IMR-90 (cell line): ENCODE results near the gene HSD17B7.

Source experiments
- BHLHE40 ChIP-seq: fragments of 150-350 bp; IDR thresholded peaks from 2 replicates; pipeline ENCODE4 v1.6.1; 2016; ENCODE audit warnings: mild to moderate bottlenecking, low read depth, low read length
- CEBPB ChIP-seq: IDR thresholded peaks from 2 replicates; pipeline ENCODE4 v1.6.1; 2012; ENCODE audit warnings: low read depth, low read length, improper control_type of control experiment
- CHD1 ChIP-seq: IDR thresholded peaks from 2 replicates; pipeline ENCODE4 v1.6.1; 2012; ENCODE audit warnings: low read depth, low read length, improper control_type of control experiment
- CTCF ChIP-seq: conservative IDR thresholded peaks from 2 replicates; pipeline ENCODE4 v1.5.1; 2012; ENCODE audit warnings: mild to moderate bottlenecking, low read depth, low read length, improper control_type of control experiment
- POLR2A ChIP-seq: IDR thresholded peaks from 2 replicates; pipeline ENCODE4 v1.6.1; 2012; ENCODE audit warnings: mild to moderate bottlenecking, low read depth, low read length
- RAD21 ChIP-seq: IDR thresholded peaks from 2 replicates; pipeline ENCODE4 v1.6.1; 2012; ENCODE audit warnings: low read length, improper control_type of control experiment
- RCOR1 ChIP-seq: IDR thresholded peaks from 2 replicates; pipeline ENCODE4 v1.6.1; 2012; ENCODE audit warnings: mild to moderate bottlenecking, low read length, improper control_type of control experiment; ENCODE audit not compliant: insufficient replicate concordance
- RFX5 ChIP-seq: IDR thresholded peaks from 2 replicates; pipeline ENCODE4 v1.8.0; 2012; ENCODE audit warnings: low read depth, mild to moderate bottlenecking, low read length, moderate library complexity
- SMC3 ChIP-seq: fragments of 150-350 bp; IDR thresholded peaks from 2 replicates; pipeline ENCODE4 v1.6.1; 2016; ENCODE audit warnings: low read depth, mild to moderate bottlenecking, antibody characterized with exemption, low read length, moderate library complexity

DNA sequence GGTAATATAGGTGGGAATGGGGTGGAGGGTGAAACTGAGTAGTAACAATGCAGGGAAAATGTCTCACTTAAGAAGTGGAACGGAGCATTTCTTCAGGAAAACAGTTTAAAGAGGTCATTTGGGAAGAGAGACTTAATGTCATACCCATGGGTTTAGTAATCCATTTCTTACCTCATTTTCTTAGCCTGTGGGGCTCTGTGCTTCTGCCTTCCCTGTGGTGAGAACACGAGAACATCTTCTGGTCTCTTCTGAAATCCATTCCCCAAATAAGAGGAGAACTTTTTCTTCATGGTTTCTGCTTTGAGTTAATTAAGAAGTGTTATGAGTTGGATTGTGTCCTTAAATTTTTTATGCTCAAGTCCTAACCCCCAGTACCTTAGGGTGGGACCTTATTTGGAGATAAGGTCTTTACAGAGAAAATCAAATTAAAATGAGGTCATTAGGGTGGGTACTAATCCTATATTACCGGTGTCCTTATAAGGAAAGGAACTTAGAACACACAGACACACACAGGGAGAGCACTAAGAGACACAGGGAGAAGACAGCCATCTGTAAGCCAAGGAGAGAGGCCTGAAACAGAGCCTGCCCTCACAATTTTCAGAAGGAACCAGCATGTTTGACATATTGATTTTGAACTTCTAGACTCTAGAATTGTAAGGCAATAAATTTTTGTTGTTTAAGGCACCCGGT, 65.1 kb downstream of the HSD17B7 start:
- TF ChIP-seq RFX5 (no peak), CTCF (no peak), SMC3 (no peak), RCOR1 (no peak), POLR2A (no peak), BHLHE40 (no peak), RAD21 (no peak), CHD1 (no peak), CEBPB (no peak)
